HEK293T (cell line): ENCODE results near the gene AKT3.

ENCODE experiments used
- ARNT ChIP-seq: fragments of 450-650 bp; IDR thresholded peaks from 2 replicates; pipeline ENCODE4 v1.6.1; 2017; ENCODE audit warnings: mild to moderate bottlenecking
- L3MBTL2 ChIP-seq: fragments of 450-650 bp; conservative IDR thresholded peaks from 2 replicates; pipeline ENCODE4 v1.6.1; 2016; ENCODE audit warnings: mild to moderate bottlenecking
- LEF1 ChIP-seq: fragments of 450-650 bp; IDR thresholded peaks from 2 replicates; pipeline ENCODE4 v1.6.1; 2017; ENCODE audit warnings: mild to moderate bottlenecking, borderline replicate concordance
- SUZ12 ChIP-seq: fragments of 450-650 bp; IDR thresholded peaks from 2 replicates; pipeline ENCODE4 v1.6.1; 2016; ENCODE audit warnings: mild to moderate bottlenecking
- TF ChIP-seq, protein P1 (sequence below): fragments of 450-650 bp; IDR thresholded peaks from 2 replicates; pipeline ENCODE4 v1.6.1; 2016

GRCh38 chr1:243594455-243594854 lies 255.6 kb downstream of the AKT3 start:
- TF ChIP-seq, protein P1, sequence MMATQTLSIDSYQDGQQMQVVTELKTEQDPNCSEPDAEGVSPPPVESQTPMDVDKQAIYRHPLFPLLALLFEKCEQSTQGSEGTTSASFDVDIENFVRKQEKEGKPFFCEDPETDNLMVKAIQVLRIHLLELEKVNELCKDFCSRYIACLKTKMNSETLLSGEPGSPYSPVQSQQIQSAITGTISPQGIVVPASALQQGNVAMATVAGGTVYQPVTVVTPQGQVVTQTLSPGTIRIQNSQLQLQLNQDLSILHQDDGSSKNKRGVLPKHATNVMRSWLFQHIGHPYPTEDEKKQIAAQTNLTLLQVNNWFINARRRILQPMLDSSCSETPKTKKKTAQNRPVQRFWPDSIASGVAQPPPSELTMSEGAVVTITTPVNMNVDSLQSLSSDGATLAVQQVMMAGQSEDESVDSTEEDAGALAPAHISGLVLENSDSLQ, result no peak
- TF ChIP-seq ARNT (no peak), SUZ12 (no peak), L3MBTL2 (no peak), LEF1 (no peak)
